CD14-positive monocyte (primary cell): ENCODE data around the gene OR6C6. TPM values are rescaled to one million over a fixed set of nuclear protein-coding genes. Genes with fewer than 3 reads are reported as not detected.

ENCODE experiments used
- DNase-seq, 3 donors: peaks; one replicate each; pipeline ENCODE4 v3.0.0-alpha.2; 2011 to 2022
- H2AFZ ChIP-seq: 2 replicates; pipeline ENCODE4 v1.6.0; 2012; ENCODE audit warnings: mild to moderate bottlenecking, low read depth, low read length, inconsistent platforms; ENCODE audit not compliant: insufficient read depth, poor library complexity, severe bottlenecking
- H3K27ac ChIP-seq, 2 donors: 1 replicate in 1 of 2; 2 replicates in 1 of 2; pipeline ENCODE4 v1.5.1; 2012 to 2013; ENCODE audit warnings: low read length in 2 of 2, control low read depth in 1 of 2, inconsistent platforms in 1 of 2, low read depth in 1 of 2, mild to moderate bottlenecking in 1 of 2
- H3K27me3 ChIP-seq, 2 donors: one replicate each; pipeline versions ENCODE4 v1.6.0 to v1.6.1; 2011 to 2013; ENCODE audit warnings: low read length in 2 of 2; ENCODE audit not compliant: control insufficient read depth in 2 of 2, insufficient read depth in 2 of 2
- H3K36me3 ChIP-seq, 2 donors: replicated peaks in 1 of 2; 1 replicate in 1 of 2; 2 replicates in 1 of 2; pipeline versions ENCODE4 v1.5.1 to v1.6.1; 2012 to 2013; ENCODE audit warnings: low read length in 2 of 2, control low read depth in 1 of 2, inconsistent platforms in 1 of 2, mild to moderate bottlenecking in 1 of 2; ENCODE audit not compliant: insufficient read depth in 2 of 2, control insufficient read depth in 1 of 2
- H3K4me1 ChIP-seq, 2 donors: 1 replicate in 1 of 2; 2 replicates in 1 of 2; pipeline versions ENCODE4 v1.5.1 to v1.6.1; 2012 to 2013; ENCODE audit warnings: low read length in 2 of 2, control low read depth in 1 of 2, inconsistent platforms in 1 of 2, mild to moderate bottlenecking in 1 of 2, moderate library complexity in 1 of 2; ENCODE audit not compliant: insufficient read depth in 2 of 2, control insufficient read depth in 1 of 2
- H3K4me2 ChIP-seq: replicated peaks from 2 replicates; pipeline ENCODE3; 2012; ENCODE audit warnings: low read length, moderate library complexity, mild to moderate bottlenecking; ENCODE audit not compliant: poor library complexity, severe bottlenecking; ENCODE audit errors: extremely low read depth
- H3K4me3 ChIP-seq, 3 experiments: fragments of 200-600 bp in 1 of 3; sonication (generic) in 1 of 3; replicated peaks in 1 of 3; 1 replicate in 2 of 3; 2 replicates in 1 of 3; pipeline ENCODE4 v1.5.1; 2011 to 2013; ENCODE audit warnings: low read length in 3 of 3, mild to moderate bottlenecking in 3 of 3, control low read depth in 2 of 3, low read depth in 2 of 3, inconsistent platforms in 1 of 3, moderate library complexity in 1 of 3
- H3K79me2 ChIP-seq: 2 replicates; pipeline ENCODE4 v1.6.0; 2012; ENCODE audit warnings: mild to moderate bottlenecking, control low read depth, inconsistent platforms, low read length, moderate library complexity; ENCODE audit not compliant: insufficient read depth
- H3K9ac ChIP-seq: 2 replicates; pipeline ENCODE4 v1.6.0; 2017; ENCODE audit warnings: low read length, mild to moderate bottlenecking; ENCODE audit not compliant: insufficient read depth, poor library complexity, severe bottlenecking
- H3K9me3 ChIP-seq, 2 donors: replicated peaks in 1 of 2; 1 replicate in 1 of 2; 2 replicates in 1 of 2; pipeline versions ENCODE4 v1.5.1 to v1.6.1; 2012 to 2013; ENCODE audit warnings: low read length in 2 of 2, control low read depth in 1 of 2; ENCODE audit not compliant: control insufficient read depth in 1 of 2, insufficient read depth in 1 of 2
- H4K20me1 ChIP-seq: 2 replicates; pipeline ENCODE4 v1.6.0; 2012; ENCODE audit warnings: mild to moderate bottlenecking, low read length, control low read depth, moderate library complexity; ENCODE audit not compliant: insufficient read depth
- H3K27ac Mint-ChIP-seq, 7 donors: one replicate each; pipeline ENCODE4 v1.8.0; 2020; ENCODE audit warnings: mild to moderate bottlenecking in 7 of 7, mixed read lengths in 7 of 7, moderate library complexity in 6 of 7, inconsistent platforms in 2 of 7
- H3K27me3 Mint-ChIP-seq, 3 donors: one replicate each; pipeline ENCODE4 v1.8.0; 2021 to 2022; ENCODE audit warnings: low read depth in 3 of 3, mild to moderate bottlenecking in 3 of 3, mixed read lengths in 3 of 3, moderate library complexity in 3 of 3, inconsistent platforms in 1 of 3
- H3K36me3 Mint-ChIP-seq, 2 donors: one replicate each; pipeline ENCODE4 v1.8.0; 2020; ENCODE audit warnings: mixed read lengths in 2 of 2, inconsistent platforms in 1 of 2, mild to moderate bottlenecking in 1 of 2
- H3K4me1 Mint-ChIP-seq: one replicate; pipeline ENCODE4 v1.8.0; 2020; ENCODE audit warnings: mild to moderate bottlenecking, mixed read lengths
- H3K4me3 Mint-ChIP-seq, 2 donors: one replicate each; pipeline ENCODE4 v1.8.0; 2020; ENCODE audit warnings: mild to moderate bottlenecking in 2 of 2, mixed read lengths in 2 of 2, moderate library complexity in 1 of 2
- H3K9me3 Mint-ChIP-seq, 7 donors: one replicate each; pipeline ENCODE4 v1.8.0; 2020 to 2022; ENCODE audit warnings: mixed read lengths in 7 of 7, mild to moderate bottlenecking in 6 of 7, moderate library complexity in 6 of 7, inconsistent platforms in 2 of 7
- WGBS: methylation state at CpG from one replicate; pipeline ENCODE4 v1.1.5; 2013; ENCODE audit warnings: missing lambda C conversion rate; ENCODE audit not compliant: insufficient coverage; 5-methylcytosine and 5-hydroxymethylcytosine counted together
- intact Hi-C, 2 donors: fragments of 100-400 bp; cut with micrococcal nuclease; formaldehyde crosslinking; loops; one replicate each; pipeline versions ENCODE4 v1.15.0 to v1.15.1; 2023
- polyA plus RNA-seq, 3 donors: library from polyadenylated mRNA; depleted of rRNA in 1 of 3; unstranded in 2 of 3; stranded (reverse) in 1 of 3; fragments of 300-500 nt in 2 of 3; fragments of >200 nt in 1 of 3; fragmentation: Illumina TruSeq in 2 of 3; gene quantifications; 1 replicate in 2 of 3; 2 replicates in 1 of 3; pipeline ENCODE4 v1.2.3, GENCODE V29; 2012 to 2021
- TF ChIP-seq, protein P1 (sequence below): fragments of 200-600 bp; IDR thresholded peaks from one replicate; pipeline ENCODE4 v1.8.0; 2022; ENCODE audit warnings: antibody characterized with exemption, mild to moderate bottlenecking

Gene OR6C6
- polyA plus RNA-seq, 3 donors = not detected

DNA sequence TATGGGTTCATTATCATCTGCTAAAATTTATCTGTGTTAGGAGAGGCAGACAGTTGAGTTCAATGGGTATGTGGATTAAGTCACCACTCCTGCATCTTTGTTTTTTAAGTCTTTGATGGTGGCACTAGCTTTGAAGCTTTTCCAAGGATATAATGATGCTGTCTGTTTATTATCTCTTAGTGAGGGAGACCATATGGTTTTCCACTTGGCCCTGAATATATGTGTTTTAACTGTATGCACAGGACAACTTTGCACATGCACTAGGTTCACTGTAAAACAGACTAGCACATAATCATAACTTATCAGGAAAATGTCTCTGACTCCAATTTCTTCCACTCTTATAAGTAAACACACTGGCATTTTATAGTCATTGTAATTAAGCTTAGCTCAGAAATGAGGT lies 43.1 kb downstream of the OR6C6 start:
- H3K4me3 ChIP-seq = no peak overlapping the region
- Mint-ChIP-seq H3K27me3 (peaks cover 0 to 2% (median 1%) of the 10 kb centered on the region in 3 donors), H3K4me3 (no peak overlapping the region), H3K9me3 (peaks cover 0 to 4% (median 0%) of the 10 kb centered on the region in 7 donors), H3K4me1 (no peaks in the 10 kb centered on the region), H3K36me3 (no peaks in the 10 kb centered on the region), H3K27ac (no peak overlapping the region)
- H3K4me1 ChIP-seq = no peaks in the 10 kb centered on the region
- DNase-seq = no peak
- peaks cover 0 to 2% of the 10 kb centered on the region in 2 donors for H3K27me3 ChIP-seq
- no peaks in the 10 kb centered on the region for H4K20me1 ChIP-seq
- TF ChIP-seq, protein P1, sequence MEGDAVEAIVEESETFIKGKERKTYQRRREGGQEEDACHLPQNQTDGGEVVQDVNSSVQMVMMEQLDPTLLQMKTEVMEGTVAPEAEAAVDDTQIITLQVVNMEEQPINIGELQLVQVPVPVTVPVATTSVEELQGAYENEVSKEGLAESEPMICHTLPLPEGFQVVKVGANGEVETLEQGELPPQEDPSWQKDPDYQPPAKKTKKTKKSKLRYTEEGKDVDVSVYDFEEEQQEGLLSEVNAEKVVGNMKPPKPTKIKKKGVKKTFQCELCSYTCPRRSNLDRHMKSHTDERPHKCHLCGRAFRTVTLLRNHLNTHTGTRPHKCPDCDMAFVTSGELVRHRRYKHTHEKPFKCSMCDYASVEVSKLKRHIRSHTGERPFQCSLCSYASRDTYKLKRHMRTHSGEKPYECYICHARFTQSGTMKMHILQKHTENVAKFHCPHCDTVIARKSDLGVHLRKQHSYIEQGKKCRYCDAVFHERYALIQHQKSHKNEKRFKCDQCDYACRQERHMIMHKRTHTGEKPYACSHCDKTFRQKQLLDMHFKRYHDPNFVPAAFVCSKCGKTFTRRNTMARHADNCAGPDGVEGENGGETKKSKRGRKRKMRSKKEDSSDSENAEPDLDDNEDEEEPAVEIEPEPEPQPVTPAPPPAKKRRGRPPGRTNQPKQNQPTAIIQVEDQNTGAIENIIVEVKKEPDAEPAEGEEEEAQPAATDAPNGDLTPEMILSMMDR = no peak
- H2AFZ ChIP-seq = no peak overlapping the region
- no peak overlapping the region for H3K4me2 ChIP-seq
- no peaks in the 10 kb centered on the region for H3K9me3 ChIP-seq
- H3K79me2 ChIP-seq = no peaks in the 10 kb centered on the region
- H3K36me3 ChIP-seq = no peaks in the 10 kb centered on the region
- intact Hi-C loops = no loop called here
- no peak overlapping the region for H3K27ac ChIP-seq
- no peak overlapping the region for H3K9ac ChIP-seq

DNA sequence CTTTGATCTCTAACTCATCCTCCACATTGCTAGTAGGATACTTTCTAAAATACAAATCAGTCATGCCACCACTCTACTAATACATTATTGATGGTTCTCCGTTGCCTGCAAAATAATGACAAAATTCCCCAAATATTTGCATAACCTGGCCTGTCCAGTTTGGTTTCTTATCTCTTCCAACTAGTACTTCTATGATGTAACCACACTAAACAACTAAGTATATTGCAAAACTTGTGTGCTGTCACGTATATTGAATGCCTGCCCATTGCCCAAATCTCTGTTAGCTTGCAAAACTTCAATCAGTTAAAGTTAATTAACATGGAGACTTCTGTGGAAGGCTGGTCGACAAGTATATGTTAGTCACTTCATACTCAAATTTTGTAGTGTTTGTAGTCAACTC lies 45.4 kb downstream of the OR6C6 start:
- Histone ChIP-seq H3K4me2 (no peak overlapping the region), H3K27ac (no peak overlapping the region), H2AFZ (no peak overlapping the region), H3K27me3 (peaks cover 0 to 2% of the 10 kb centered on the region in 2 donors), H3K79me2 (no peaks in the 10 kb centered on the region), H4K20me1 (no peaks in the 10 kb centered on the region), H3K36me3 (no peaks in the 10 kb centered on the region), H3K4me1 (no peaks in the 10 kb centered on the region), H3K9me3 (no peaks in the 10 kb centered on the region), H3K9ac (no peak overlapping the region), H3K4me3 (no peak overlapping the region)
- TF ChIP-seq, protein P1 = no peak
- Mint-ChIP-seq H3K27ac (no peak overlapping the region), H3K27me3 (peaks cover 1 to 5% (median 2%) of the 10 kb centered on the region in 3 donors), H3K4me3 (no peak overlapping the region), H3K9me3 (no peaks in the 10 kb centered on the region), H3K36me3 (no peaks in the 10 kb centered on the region), H3K4me1 (no peaks in the 10 kb centered on the region)
- no peak for DNase-seq
- intact Hi-C loops = no loop called here
- WGBS = 100% methylated on average over 1 of the region's 3 CpGs
